Measurements from ENCODE around the gene FICD. TPM values are rescaled to one million over a fixed set of nuclear protein-coding genes. Genes with fewer than 3 reads are reported as not detected.

FICD gene
- total RNA-seq, 6 experiments from 2014 or later = 2.8 to 8.4 (median 5.6) TPM

DNA sequence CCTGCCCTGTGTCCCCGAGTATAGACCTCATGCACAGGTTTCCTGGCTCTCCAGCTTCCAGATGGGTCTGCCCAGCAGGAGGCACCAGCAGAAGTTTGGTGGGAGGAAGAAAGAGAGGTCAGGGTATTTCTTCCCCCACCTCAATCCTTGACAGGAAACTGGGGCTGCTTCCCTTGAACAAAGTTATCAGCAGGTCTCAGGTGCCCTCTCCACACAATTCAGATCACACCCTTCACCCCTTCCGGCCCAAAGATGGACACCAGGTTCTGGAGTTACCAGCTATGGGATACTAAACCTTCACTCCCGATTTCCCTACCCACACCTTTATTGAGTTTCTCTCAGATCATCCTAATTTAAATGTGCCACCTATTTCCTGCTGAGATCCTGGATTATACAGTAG is 44.7 kb downstream of the FICD start:
- TF ChIP-seq POLR2A (IDR thresholded peaks at IDR 0.05) = no peak
- TF ChIP-seq, protein P1, sequence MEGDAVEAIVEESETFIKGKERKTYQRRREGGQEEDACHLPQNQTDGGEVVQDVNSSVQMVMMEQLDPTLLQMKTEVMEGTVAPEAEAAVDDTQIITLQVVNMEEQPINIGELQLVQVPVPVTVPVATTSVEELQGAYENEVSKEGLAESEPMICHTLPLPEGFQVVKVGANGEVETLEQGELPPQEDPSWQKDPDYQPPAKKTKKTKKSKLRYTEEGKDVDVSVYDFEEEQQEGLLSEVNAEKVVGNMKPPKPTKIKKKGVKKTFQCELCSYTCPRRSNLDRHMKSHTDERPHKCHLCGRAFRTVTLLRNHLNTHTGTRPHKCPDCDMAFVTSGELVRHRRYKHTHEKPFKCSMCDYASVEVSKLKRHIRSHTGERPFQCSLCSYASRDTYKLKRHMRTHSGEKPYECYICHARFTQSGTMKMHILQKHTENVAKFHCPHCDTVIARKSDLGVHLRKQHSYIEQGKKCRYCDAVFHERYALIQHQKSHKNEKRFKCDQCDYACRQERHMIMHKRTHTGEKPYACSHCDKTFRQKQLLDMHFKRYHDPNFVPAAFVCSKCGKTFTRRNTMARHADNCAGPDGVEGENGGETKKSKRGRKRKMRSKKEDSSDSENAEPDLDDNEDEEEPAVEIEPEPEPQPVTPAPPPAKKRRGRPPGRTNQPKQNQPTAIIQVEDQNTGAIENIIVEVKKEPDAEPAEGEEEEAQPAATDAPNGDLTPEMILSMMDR (IDR thresholded peaks at IDR 0.05) = no peak
- Histone ChIP-seq H3K9me3 (no peaks in the 10 kb centered on the region), H3K4me3 (peak overlapping the region; percentile 76 to 86 (median 77)), H3K36me3 (peaks cover 0 to 5% (median 0%) of the 10 kb centered on the region in 4 donors), H3K4me1 (peaks cover 0 to 22% (median 7%) of the 10 kb centered on the region in 4 donors), H3K27me3 (no peaks in the 10 kb centered on the region), H3K27ac (no peak overlapping the region)
- intact Hi-C loops (cut with DNase I) = no loop called here
- 28% methylated on average over 2 of the region's 3 CpGs for whole genome bisulfite sequencing (ENCODE audit: insufficient coverage, low coverage, low lambda C conversion rate, missing lambda C conversion rate)
- no peak for ATAC-seq
- DNase-seq = no peak

DNA sequence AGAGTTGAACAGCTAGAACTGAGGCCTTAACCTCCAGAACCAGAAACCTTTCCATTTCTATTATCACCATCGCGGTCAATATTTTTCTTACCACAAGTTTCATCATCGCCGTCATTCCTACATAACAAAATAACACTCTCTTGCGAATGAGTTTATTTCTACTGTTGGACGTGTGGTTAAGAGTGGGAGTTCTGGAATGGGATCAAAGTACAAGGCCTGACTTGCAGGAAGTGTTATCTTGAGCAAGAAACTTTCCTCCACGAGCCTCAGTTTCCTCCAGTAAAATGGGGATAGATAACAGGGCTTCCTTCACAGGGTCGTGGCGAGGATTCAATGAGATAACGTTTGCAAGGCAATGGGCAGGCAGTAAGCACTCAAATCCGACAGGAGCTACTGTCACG is 45.2 kb downstream of the FICD start:
- ATAC-seq (no peak), DNase-seq (no peak)
- Histone ChIP-seq H3K4me1 (peaks cover 0 to 28% (median 7%) of the 10 kb centered on the region in 4 donors), H3K9me3 (no peaks in the 10 kb centered on the region), H3K27me3 (no peaks in the 10 kb centered on the region), H3K36me3 (peaks cover 0 to 11% (median 0%) of the 10 kb centered on the region in 4 donors), H3K27ac (peak overlapping the region in 2 of 3 donors; percentile 88 to 90), H3K4me3 (peak overlapping the region; percentile 76 to 86 (median 77))
- no peak for TF ChIP-seq POLR2A (IDR thresholded peaks at IDR 0.05)
- TF ChIP-seq, protein P1 (IDR thresholded peaks at IDR 0.05) = no peak
- intact Hi-C loops (cut with DNase I) = no loop called here
- under 1% methylated on average over 8 of the region's 12 CpGs for WGBS (ENCODE audit: insufficient coverage, low coverage, low lambda C conversion rate, missing lambda C conversion rate)

DNA sequence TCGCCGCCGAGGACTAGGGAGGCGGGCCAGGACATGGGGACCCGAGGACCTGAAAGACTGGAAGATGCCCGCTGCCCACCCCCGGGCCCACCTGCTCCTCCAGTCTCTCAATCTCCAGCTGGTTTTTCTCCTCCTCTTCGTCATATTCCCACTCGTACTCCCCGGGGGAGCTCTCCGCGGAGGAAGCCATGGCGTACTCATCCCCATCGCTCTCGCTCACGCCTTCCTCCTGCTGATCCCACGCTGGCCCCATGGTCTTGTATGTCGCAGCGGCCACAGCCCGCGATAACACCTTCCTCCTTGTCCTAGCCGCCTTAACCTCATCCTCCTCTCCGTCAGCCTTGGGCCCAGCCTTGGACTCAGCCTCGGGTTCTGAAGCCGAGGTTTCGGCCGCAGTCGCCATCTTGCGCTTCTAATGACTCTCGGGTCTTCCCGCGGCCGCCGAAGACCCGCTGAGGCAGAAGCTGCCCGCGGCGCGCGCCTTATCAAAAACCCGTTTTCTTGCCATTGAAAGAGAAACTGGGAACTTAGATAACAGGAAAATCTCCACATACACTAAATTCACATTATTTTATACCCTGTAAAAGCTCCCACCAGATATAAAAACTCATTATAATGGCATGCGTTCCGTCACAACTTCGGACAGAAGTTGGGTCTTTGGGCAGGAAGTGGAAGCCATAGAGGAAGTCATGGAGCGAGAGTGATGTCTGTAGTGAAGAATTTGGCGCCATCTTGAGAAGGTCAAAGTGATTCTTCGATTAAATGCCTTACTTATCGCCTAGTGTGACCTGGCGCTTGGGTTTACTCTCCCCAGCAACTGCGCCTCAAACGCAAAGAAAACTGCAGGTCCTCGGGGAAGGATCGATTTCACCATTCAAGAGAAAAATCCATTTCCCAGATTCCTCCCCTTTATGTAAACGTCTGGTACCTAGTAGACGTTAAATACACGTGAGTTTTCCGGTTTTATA is 46.0 kb downstream of the FICD start, which contains the start of gene SART3:
Gene SART3 (minus strand): TSS at position 422 of the 968 bp plus-strand sequence. CDS start 19 bp downstream, at position 403.
- intact Hi-C loops (cut with DNase I) = no loop called here
- Histone ChIP-seq H3K27me3 (no peaks in the 10 kb centered on the region), H3K36me3 (peaks cover 0 to 14% (median 0%) of the 10 kb centered on the region in 4 donors), H3K4me1 (peaks cover 0 to 35% (median 7%) of the 10 kb centered on the region in 4 donors), H3K9me3 (no peaks in the 10 kb centered on the region), H3K4me3 (peak within 1 kb of the TSS; percentile 76 to 86 (median 77)), H3K27ac (peak within 1 kb of the TSS; percentile 88 to 97 (median 90))
- TF ChIP-seq POLR2A (IDR thresholded peaks at IDR 0.05) = peak; percentile 50
- TF ChIP-seq, protein P1 (IDR thresholded peaks at IDR 0.05) = no peak
- ATAC-seq = peak; percentile 61 to 70 (median 67)
- peak; percentile 76 to 82 (median 79) for DNase-seq
- WGBS (ENCODE audit: insufficient coverage, low coverage, low lambda C conversion rate, missing lambda C conversion rate) = 0% methylated on average over 45 of the region's 57 CpGs

- no peak for TF ChIP-seq POLR2A (IDR thresholded peaks at IDR 0.05)
- TF ChIP-seq, protein P1 (IDR thresholded peaks at IDR 0.05) = no peak
- intact Hi-C loops (cut with DNase I) = no loop called here
- H3K36me3 ChIP-seq = peaks cover 0 to 20% (median under 1%) of the 10 kb centered on the region in 4 donors
- H3K27me3 ChIP-seq = no peaks in the 10 kb centered on the region
- no peaks in the 10 kb centered on the region for H3K9me3 ChIP-seq
- WGBS (ENCODE audit: insufficient coverage, low coverage, low lambda C conversion rate, missing lambda C conversion rate) = 0% methylated on average over 13 of the region's 20 CpGs
- peaks cover 0 to 40% (median 7%) of the 10 kb centered on the region in 4 donors for H3K4me1 ChIP-seq
- H3K27ac ChIP-seq = peak overlapping the region; percentile 88 to 97 (median 90)
- no peak for DNase-seq
- peak overlapping the region; percentile 76 to 86 (median 77) for H3K4me3 ChIP-seq
- ATAC-seq = no peak
Observed at GRCh38 chr12:108561852-108562347, 46.8 kb downstream of the FICD start.
